Tibial nerve (tissue), 4 donors: Measurements from ENCODE around the gene GNG5. TPM values are rescaled to one million over a fixed set of nuclear protein-coding genes. Genes with fewer than 3 reads are reported as not detected.
A peak's percentile ranks its signal among the peaks of the same experiment; 100 is the strongest.

Experiments used
- DNase-seq, 2 donors: peaks; one replicate each; pipeline ENCODE4 v3.0.0-alpha.2; 2019; ENCODE audit warnings: low spot score in 2 of 2
- H3K27ac ChIP-seq, 4 donors: fragments of 200-600 bp; sonication (generic) in 3 of 4; one replicate each; pipeline ENCODE4 v1.5.1; 2017 to 2019; ENCODE audit warnings: mild to moderate bottlenecking in 1 of 4
- H3K27me3 ChIP-seq, 2 donors: fragments of 200-600 bp; sonication (generic) in 1 of 2; one replicate each; pipeline versions ENCODE4 v1.5.1 to v1.6.0; 2017 to 2019
- H3K36me3 ChIP-seq, 3 donors: fragments of 200-600 bp; sonication (generic); one replicate each; pipeline ENCODE4 v1.5.1; 2018 to 2019
- H3K4me1 ChIP-seq, 4 donors: fragments of 200-600 bp; sonication (generic) in 3 of 4; one replicate each; pipeline ENCODE4 v1.5.1; 2017 to 2019
- H3K4me3 ChIP-seq, 4 donors: fragments of 200-600 bp; sonication (generic) in 3 of 4; one replicate each; pipeline ENCODE4 v1.5.1; 2017 to 2019; ENCODE audit warnings: mild to moderate bottlenecking in 1 of 4, moderate library complexity in 1 of 4
- H3K9me3 ChIP-seq, 4 donors: fragments of 200-600 bp; sonication (generic) in 3 of 4; one replicate each; pipeline ENCODE4 v1.5.1; 2017 to 2019
- CTCF ChIP-seq, 5 experiments: fragments of 200-600 bp in 3 of 5; fragments of 450-650 bp in 2 of 5; sonication (generic) in 3 of 5; IDR thresholded peaks; one replicate each; pipeline ENCODE4 v1.5.1; 2016 to 2019; ENCODE audit warnings: antibody characterized with exemption in 5 of 5, mild to moderate bottlenecking in 3 of 5, moderate library complexity in 2 of 5
- EP300 ChIP-seq, 2 donors: sonication (generic); formaldehyde crosslinking; IDR thresholded peaks; one replicate each; pipeline ENCODE4 v1.6.1; 2017; ENCODE audit warnings: antibody characterized with exemption in 2 of 2, mild to moderate bottlenecking in 1 of 2
- POLR2A ChIP-seq, 2 donors: fragments of 450-650 bp; IDR thresholded peaks; one replicate each; pipeline ENCODE4 v1.6.1; 2017; ENCODE audit warnings: antibody characterized with exemption in 2 of 2, mild to moderate bottlenecking in 2 of 2, moderate library complexity in 2 of 2
- WGBS, 2 donors: methylation state at CpG; one replicate each; pipeline ENCODE4 v1.1.5; 2018; 5-methylcytosine and 5-hydroxymethylcytosine counted together
- total RNA-seq, 4 donors: library from RNA; depleted of rRNA; stranded (reverse); fragments of >200 nt; gene quantifications; one replicate each; pipeline ENCODE4 v1.1.0, GENCODE V29; 2016

Gene GNG5
- 10 to 100 TPM; 39.8 to 76.9 (median 54.8) TPM for total RNA-seq

DNA sequence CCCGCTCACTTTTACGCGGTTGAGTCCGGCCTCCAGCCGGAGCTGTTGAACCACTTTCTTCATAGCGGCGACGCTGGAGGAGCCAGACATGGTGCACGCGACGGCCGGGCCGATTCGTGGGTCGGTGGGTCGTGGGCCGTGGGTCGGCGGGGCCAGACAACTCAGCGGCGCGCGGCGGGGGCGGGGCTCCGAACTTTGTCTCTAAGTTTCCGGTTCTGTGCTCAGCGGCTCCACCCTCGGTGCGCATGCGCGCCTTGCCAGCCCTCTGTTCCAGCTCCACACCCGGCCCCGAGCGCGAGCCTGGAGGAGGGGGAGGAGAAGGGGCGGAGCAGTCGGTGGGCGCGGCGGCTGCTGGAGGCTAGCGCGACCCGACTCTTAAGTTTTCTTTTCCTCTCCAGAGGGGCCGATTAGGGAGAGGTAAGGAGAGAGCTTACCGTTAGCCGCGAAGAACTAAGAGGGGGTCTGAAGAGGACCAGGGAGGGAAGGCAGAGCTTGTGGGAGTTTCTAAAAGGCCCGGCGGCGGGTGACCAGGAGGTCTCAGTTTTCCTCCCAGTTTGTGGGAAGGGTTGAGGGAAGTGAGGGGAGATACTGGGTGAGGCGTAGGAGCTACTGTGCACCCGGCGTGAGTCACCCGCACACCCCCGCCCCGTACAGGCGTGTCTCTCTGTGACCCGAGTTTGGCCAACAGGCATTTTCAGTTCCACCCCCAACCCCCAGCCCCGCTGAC is at the start of gene GNG5, which contains the start of gene SPATA1:
TSS of gene GNG5 (minus strand) at position 580 of the 727 bp plus-strand sequence. CDS start at position 90, 490 bp downstream.
TSS of gene SPATA1 (plus strand) at position 385 of the 727 bp plus-strand sequence. CDS start 9,974 bp downstream, outside the sequence.
- WGBS, 2 donors: 1% methylated on average over 20 to 57 of the region's 60 CpGs
- H3K4me1 ChIP-seq: peaks cover 0 to 43% (median 19%) of the 10 kb centered on the region in 4 donors
- peak within 1 kb of the TSS; percentile 55 to 87 (median 80) for H3K4me3 ChIP-seq
- peak; percentile 96 to 97 for DNase-seq
- peak within 1 kb of the TSS; percentile 94 to 98 (median 96) for H3K27ac ChIP-seq
- TF ChIP-seq CTCF (IDR thresholded peaks at IDR 0.05): peak in 1 of 5 experiments; percentile 0
- peak; percentile 42 to 84 for TF ChIP-seq EP300 (IDR thresholded peaks at IDR 0.05)
- peak; percentile 53 to 69 for TF ChIP-seq POLR2A (IDR thresholded peaks at IDR 0.05)
- H3K9me3 ChIP-seq: peaks cover 0 to 25% (median 5%) of the 10 kb centered on the region in 4 donors
- no peaks in the 10 kb centered on the region for H3K27me3 ChIP-seq
- H3K36me3 ChIP-seq: peaks cover 0 to 8% (median 0%) of the 10 kb centered on the region in 3 donors

DNA sequence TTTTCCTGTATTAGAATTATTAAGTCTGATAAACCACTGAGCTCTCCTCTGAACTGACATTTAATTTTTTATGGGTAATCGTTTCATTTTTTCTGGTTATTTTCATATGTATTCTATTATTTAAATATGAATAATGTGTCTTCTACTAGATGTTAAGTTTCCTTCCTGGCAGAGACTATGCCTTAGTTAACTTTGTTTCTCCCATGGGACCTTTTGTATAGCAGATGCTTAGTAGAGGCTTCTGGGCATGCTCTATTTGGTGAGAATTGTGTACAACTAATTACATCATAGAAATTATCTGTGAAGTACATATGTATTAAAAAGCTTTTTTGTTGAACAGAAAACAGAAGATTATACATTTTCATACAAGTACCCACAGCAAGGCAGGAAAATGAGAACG is 44.4 kb upstream of the GNG5 start:
- TF ChIP-seq EP300 (IDR thresholded peaks at IDR 0.05) (no peak), CTCF (IDR thresholded peaks at IDR 0.05) (no peak), POLR2A (IDR thresholded peaks at IDR 0.05) (no peak)
- Histone ChIP-seq H3K4me3 (no peak overlapping the region), H3K36me3 (peaks cover 0 to 16% (median 0%) of the 10 kb centered on the region in 3 donors), H3K27me3 (no peaks in the 10 kb centered on the region), H3K9me3 (no peaks in the 10 kb centered on the region), H3K4me1 (no peaks in the 10 kb centered on the region), H3K27ac (no peak overlapping the region)
- 36 to 43% methylated on average over 2 of the region's 2 CpGs for WGBS, 2 donors
- no peak for DNase-seq

DNA sequence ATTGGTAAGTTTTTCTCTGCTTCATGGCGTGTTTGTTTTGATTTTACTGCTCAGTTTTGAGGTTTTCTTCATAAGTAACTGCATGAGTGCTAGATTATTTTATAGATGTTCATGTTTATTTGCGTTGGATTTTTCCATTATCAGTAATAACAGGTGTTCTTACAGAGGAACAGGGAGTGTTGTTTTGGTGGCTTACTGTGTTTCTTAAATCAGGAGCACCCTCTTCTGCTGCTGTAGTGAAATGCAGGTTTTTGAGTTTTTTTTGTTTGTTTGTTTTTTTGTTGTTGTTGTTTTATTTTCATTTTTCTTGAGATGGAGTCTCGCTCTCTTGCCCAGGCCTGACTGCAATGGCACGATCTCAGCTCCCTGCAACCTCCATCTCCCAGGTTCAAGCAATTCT is 35.3 kb upstream of the GNG5 start:
- Histone ChIP-seq H3K4me3 (no peak overlapping the region), H3K27ac (no peak overlapping the region), H3K9me3 (no peaks in the 10 kb centered on the region), H3K27me3 (no peaks in the 10 kb centered on the region), H3K36me3 (peaks cover 0 to 34% (median 0%) of the 10 kb centered on the region in 3 donors), H3K4me1 (no peaks in the 10 kb centered on the region)
- WGBS, 2 donors: 94% methylated on average over 4 of the region's 4 CpGs
- no peak for TF ChIP-seq CTCF (IDR thresholded peaks at IDR 0.05)
- TF ChIP-seq EP300 (IDR thresholded peaks at IDR 0.05): no peak
- TF ChIP-seq POLR2A (IDR thresholded peaks at IDR 0.05): no peak
- DNase-seq: no peak

GRCh38 chr1:84540759-84541158 is 34.4 kb upstream of the GNG5 start:
- no peaks in the 10 kb centered on the region for H3K4me1 ChIP-seq
- no peak overlapping the region for H3K27ac ChIP-seq
- H3K9me3 ChIP-seq: no peaks in the 10 kb centered on the region
- peaks cover 0 to 40% (median 0%) of the 10 kb centered on the region in 3 donors for H3K36me3 ChIP-seq
- no peaks in the 10 kb centered on the region for H3K27me3 ChIP-seq
- 29 to 50% methylated on average over 1 of the region's 1 CpG for WGBS, 2 donors
- no peak overlapping the region for H3K4me3 ChIP-seq
- no peak for DNase-seq
- TF ChIP-seq EP300 (IDR thresholded peaks at IDR 0.05): no peak
- no peak for TF ChIP-seq CTCF (IDR thresholded peaks at IDR 0.05)
- no peak for TF ChIP-seq POLR2A (IDR thresholded peaks at IDR 0.05)

- H3K9me3 ChIP-seq: no peaks in the 10 kb centered on the region
- DNase-seq: no peak
- TF ChIP-seq POLR2A (IDR thresholded peaks at IDR 0.05): no peak
- TF ChIP-seq EP300 (IDR thresholded peaks at IDR 0.05): no peak
- no peak for TF ChIP-seq CTCF (IDR thresholded peaks at IDR 0.05)
- H3K27ac ChIP-seq: no peak overlapping the region
- H3K27me3 ChIP-seq: no peaks in the 10 kb centered on the region
- H3K4me3 ChIP-seq: no peak overlapping the region
- peaks cover 0 to 40% (median 0%) of the 10 kb centered on the region in 3 donors for H3K36me3 ChIP-seq
- no peaks in the 10 kb centered on the region for H3K4me1 ChIP-seq
- WGBS, 2 donors: 84 to 89% methylated on average over 3 of the region's 3 CpGs
Measured at GRCh38 chr1:84539972-84540371, 33.6 kb upstream of the GNG5 start.
